Smooth muscle cell (in vitro differentiated cells): Measurements from ENCODE around the gene POGK. TPM values are rescaled to one million over a fixed set of nuclear protein-coding genes. Genes with fewer than 3 reads are reported as not detected.

Experiments
- DNase-seq: peaks from one replicate; lab custom pipeline; 2025; ENCODE audit not compliant: unreplicated experiment; lab: John Stamatoyannopoulos, UW
- H2AFZ ChIP-seq: fragments of 200-600 bp; sonication (generic); 2 replicates; pipeline ENCODE4 v1.6.0; 2016; ENCODE audit warnings: antibody characterized with exemption, low read depth, mild to moderate bottlenecking
- H3F3A ChIP-seq: fragments of 200-600 bp; sonication (generic); 2 replicates; pipeline ENCODE4 v1.6.0; 2017; ENCODE audit warnings: antibody characterized with exemption, low read depth
- H3K27ac ChIP-seq: fragments of 200-600 bp; sonication (generic); 2 replicates; pipeline ENCODE4 v1.5.1; 2016; ENCODE audit warnings: low read depth, mild to moderate bottlenecking
- H3K27me3 ChIP-seq: fragments of 200-600 bp; sonication (generic); 2 replicates; pipeline ENCODE4 v1.6.1; 2016; ENCODE audit warnings: low read depth, mild to moderate bottlenecking
- H3K36me3 ChIP-seq: fragments of 200-600 bp; sonication (generic); 2 replicates; pipeline ENCODE4 v1.5.1; 2016; ENCODE audit warnings: low read depth
- H3K4me1 ChIP-seq: fragments of 200-600 bp; sonication (generic); 2 replicates; pipeline ENCODE4 v1.5.1; 2016; ENCODE audit warnings: low read depth
- H3K4me2 ChIP-seq: fragments of 200-600 bp; sonication (generic); 2 replicates; pipeline ENCODE4 v1.6.0; 2016; ENCODE audit warnings: mild to moderate bottlenecking
- H3K4me3 ChIP-seq: fragments of 200-600 bp; sonication (generic); 2 replicates; pipeline ENCODE4 v1.5.1; 2016; ENCODE audit warnings: mild to moderate bottlenecking
- H3K79me2 ChIP-seq: fragments of 200-600 bp; sonication (generic); 2 replicates; pipeline ENCODE4 v1.6.0; 2016; ENCODE audit warnings: low read depth, mild to moderate bottlenecking
- H3K9ac ChIP-seq: fragments of 200-600 bp; sonication (generic); 2 replicates; pipeline ENCODE4 v1.6.0; 2016; ENCODE audit warnings: low read depth
- H3K9me3 ChIP-seq: fragments of 200-600 bp; sonication (generic); replicated peaks from 2 replicates; pipeline ENCODE4 v1.5.1; 2016; ENCODE audit warnings: low read depth
- H4K20me1 ChIP-seq: fragments of 200-600 bp; sonication (generic); 2 replicates; pipeline ENCODE4 v1.6.0; 2016; ENCODE audit warnings: low read depth
- CTCF ChIP-seq: fragments of 200-600 bp; sonication (generic); IDR thresholded peaks from 2 replicates; pipeline ENCODE4 v1.5.1; 2017; ENCODE audit warnings: borderline replicate concordance, mild to moderate bottlenecking, antibody characterized with exemption; ENCODE audit not compliant: insufficient read depth, poor library complexity, severe bottlenecking
- WGBS: methylation state at CpG from one replicate; pipeline ENCODE4 v1.1.7; 2016; ENCODE audit warnings: low lambda C conversion rate; 5-methylcytosine and 5-hydroxymethylcytosine counted together
- polyA plus RNA-seq: library from polyadenylated mRNA; unstranded; fragments of >200 nt; fragmentation: Nextera tagmentation; extraction: Ambion mirVana; gene quantifications from 2 replicates; pipeline ENCODE4 v1.2.1, GENCODE V29; 2016
- total RNA-seq: library from RNA; depleted of rRNA; stranded (reverse); fragments of >200 nt; gene quantifications from 2 replicates; pipeline ENCODE4 v1.2.3, GENCODE V29; 2014

POGK gene
- total and polyA plus RNA-seq, 2 experiments from 2014 or later = 9.7 to 23.4 TPM

GRCh38 chr1:166811691-166812090 lies 27.6 kb upstream of the POGK start:
- Histone ChIP-seq H4K20me1 (no peaks in the 10 kb centered on the region), H3K36me3 (no peaks in the 10 kb centered on the region), H3K9me3 (no peaks in the 10 kb centered on the region), H3F3A (no peaks in the 10 kb centered on the region), H3K4me2 (no peak overlapping the region), H3K9ac (no peak overlapping the region), H2AFZ (no peak overlapping the region), H3K79me2 (no peaks in the 10 kb centered on the region), H3K27me3 (no peaks in the 10 kb centered on the region), H3K27ac (no peak overlapping the region), H3K4me1 (no peaks in the 10 kb centered on the region), H3K4me3 (no peak overlapping the region)
- TF ChIP-seq CTCF = no peak
- WGBS = 67% methylated on average over 2 of the region's 2 CpGs
- no peak for DNase-seq

GRCh38 chr1:166813508-166814223 lies 25.6 kb upstream of the POGK start:
- Histone ChIP-seq H3K36me3 (no peaks in the 10 kb centered on the region), H3K27me3 (no peaks in the 10 kb centered on the region), H3K27ac (no peak overlapping the region), H3K4me3 (no peak overlapping the region), H3K79me2 (no peaks in the 10 kb centered on the region), H3K4me2 (no peak overlapping the region), H3F3A (no peaks in the 10 kb centered on the region), H4K20me1 (no peaks in the 10 kb centered on the region), H3K9me3 (no peaks in the 10 kb centered on the region), H2AFZ (no peak overlapping the region), H3K4me1 (no peaks in the 10 kb centered on the region), H3K9ac (no peak overlapping the region)
- WGBS = 69% methylated on average over 2 of the region's 2 CpGs
- no peak for TF ChIP-seq CTCF
- no peak for DNase-seq

- no peaks in the 10 kb centered on the region for H3K36me3 ChIP-seq
- no peak for TF ChIP-seq CTCF
- DNase-seq = no peak
- H3K4me3 ChIP-seq = no peak overlapping the region
- H3K79me2 ChIP-seq = no peaks in the 10 kb centered on the region
- H4K20me1 ChIP-seq = no peaks in the 10 kb centered on the region
- H3K4me1 ChIP-seq = no peaks in the 10 kb centered on the region
- no peaks in the 10 kb centered on the region for H3K9me3 ChIP-seq
- H3F3A ChIP-seq = no peaks in the 10 kb centered on the region
- no peaks in the 10 kb centered on the region for H3K27me3 ChIP-seq
- H2AFZ ChIP-seq = no peak overlapping the region
- no peak overlapping the region for H3K27ac ChIP-seq
- 78% methylated on average over 2 of the region's 2 CpGs for WGBS
- H3K9ac ChIP-seq = no peak overlapping the region
- no peak overlapping the region for H3K4me2 ChIP-seq
Observed at GRCh38 chr1:166814611-166815010, 24.7 kb upstream of the POGK start.

GRCh38 chr1:166819974-166820373 lies 19.3 kb upstream of the POGK start:
- Histone ChIP-seq H3K36me3 (no peaks in the 10 kb centered on the region), H2AFZ (no peak overlapping the region), H3F3A (no peaks in the 10 kb centered on the region), H3K27me3 (no peaks in the 10 kb centered on the region), H3K9ac (no peak overlapping the region), H4K20me1 (no peaks in the 10 kb centered on the region), H3K4me2 (no peak overlapping the region), H3K9me3 (no peaks in the 10 kb centered on the region), H3K27ac (no peak overlapping the region), H3K4me3 (no peak overlapping the region), H3K4me1 (no peaks in the 10 kb centered on the region), H3K79me2 (no peaks in the 10 kb centered on the region)
- WGBS = 70% methylated on average over 2 of the region's 2 CpGs
- no peak for TF ChIP-seq CTCF
- no peak for DNase-seq
